Uterus (tissue), 2 donors: ENCODE data around the gene RPS14.

Experiments used
- CTCF ChIP-seq, 4 experiments: fragments of 200-600 bp in 2 of 4; fragments of 450-650 bp in 2 of 4; sonication (generic) in 2 of 4; IDR thresholded peaks; one replicate each; pipeline ENCODE4 v1.5.1; 2016 to 2019; ENCODE audit warnings: antibody characterized with exemption in 4 of 4, mild to moderate bottlenecking in 2 of 4, moderate library complexity in 1 of 4
- POLR2A ChIP-seq, 2 donors: fragments of 450-650 bp; IDR thresholded peaks; one replicate each; pipeline ENCODE4 v1.6.1; 2016; ENCODE audit warnings: antibody characterized with exemption in 2 of 2, mild to moderate bottlenecking in 1 of 2, moderate library complexity in 1 of 2

- TF ChIP-seq CTCF (IDR thresholded peaks at IDR 0.05) (no peak), POLR2A (IDR thresholded peaks at IDR 0.05) (no peak)
These were observed 49.0 kb downstream of the RPS14 start for GRCh38 chr5:150400316-150401075.
